Tibial nerve (tissue), 3 donors: ENCODE data around the gene RRM1.

Experiments
- CTCF ChIP-seq, 5 experiments: fragments of 200-600 bp in 3 of 5; fragments of 450-650 bp in 2 of 5; sonication (generic) in 3 of 5; IDR thresholded peaks; one replicate each; pipeline ENCODE4 v1.5.1; 2016 to 2019; ENCODE audit warnings: antibody characterized with exemption in 5 of 5, mild to moderate bottlenecking in 3 of 5, moderate library complexity in 2 of 5
- POLR2A ChIP-seq, 2 donors: fragments of 450-650 bp; IDR thresholded peaks; one replicate each; pipeline ENCODE4 v1.6.1; 2017; ENCODE audit warnings: antibody characterized with exemption in 2 of 2, mild to moderate bottlenecking in 2 of 2, moderate library complexity in 2 of 2

- TF ChIP-seq CTCF (IDR thresholded peaks at IDR 0.05) (no peak), POLR2A (IDR thresholded peaks at IDR 0.05) (no peak)
Measured at GRCh38 chr11:4044976-4045646, 49.5 kb upstream of the RRM1 start.
